GM10248 (cell line): ENCODE results near the gene KIAA0825.
A peak's percentile ranks its signal among the peaks of the same experiment; 100 is the strongest.

Experiments
- CTCF ChIA-PET: fragments of 300-600 bp; sonication (Branson Sonifier 250); formaldehyde crosslinking; extraction: SDS; loops from one replicate; lab custom pipeline; 2021; ENCODE audit warnings: antibody characterized with exemption; lab: Yijun Ruan, JAX
- POLR2A ChIA-PET: fragments of 350-650 bp; sonication (Branson Sonifier 250); formaldehyde crosslinking; extraction: SDS; loops from one replicate; lab custom pipeline; 2020; ENCODE audit warnings: antibody characterized with exemption; lab: Yijun Ruan, JAX
- DNase-seq: peaks from one replicate; pipeline ENCODE4 v3.0.0; 2012; ENCODE audit errors: extremely low spot score
- CTCF ChIP-seq: IDR thresholded peaks from 2 replicates; pipeline ENCODE4 v1.5.1; 2012; ENCODE audit warnings: mild to moderate bottlenecking, low read depth; ENCODE audit errors: extremely low read depth, missing control alignments, control extremely low read depth

Gene KIAA0825

GRCh38 chr5:94113087-94113486, 505.3 kb downstream of the KIAA0825 start:
- POLR2A ChIA-PET: no interaction called here

GRCh38 chr5:94111209-94112004, 507.0 kb downstream of the KIAA0825 start:
- CTCF ChIA-PET: no interaction called here
- TF ChIP-seq CTCF: no peak
- DNase-seq: peak; percentile 92
- POLR2A ChIA-PET: no interaction called here

More at GRCh38 chr5:94113087-94113486, 505.3 kb downstream of the KIAA0825 start:
- TF ChIP-seq CTCF: no peak
- CTCF ChIA-PET: interaction anchor here (1.1 to 1.5 kb wide), 2 partner anchors 15 to 17 kb away, joined by 3 to 4 read pairs; no protein-coding TSS in a partner anchor
- no peak for DNase-seq

GRCh38 chr5:94103514-94104245, 514.7 kb downstream of the KIAA0825 start:
- ChIA-PET CTCF (no interaction called here), POLR2A (no interaction called here)
- DNase-seq: no peak
- TF ChIP-seq CTCF: no peak
